A549 (cell line): ENCODE data around the gene TBL1X. TPM values are rescaled to one million over a fixed set of nuclear protein-coding genes. Genes with fewer than 3 reads are reported as not detected.

Experiments used
- ATAC-seq, 2 experiments: fragments of 200-7000 bp in 1 of 2; fragments of >200 bp in 1 of 2; cut with Nextera tagmentation in 1 of 2; cut with Tn5 transposase in 1 of 2; 3 replicates each; pipeline versions ENCODE4 v1.8.0 to v1.9.1; 2018 to 2020; ENCODE audit warnings: mild to moderate bottlenecking in 1 of 2, moderate library complexity in 1 of 2
- CTCF ChIA-PET: fragments of 300-600 bp; sonication (Branson Sonifier 250); formaldehyde crosslinking; extraction: SDS; loops from one replicate; lab custom pipeline; 2021; ENCODE audit warnings: antibody characterized with exemption, inconsistent platforms; lab: Yijun Ruan, JAX
- POLR2A ChIA-PET: fragments of 350-600 bp; formaldehyde crosslinking; extraction: SDS; loops from one replicate; lab custom pipeline; 2021; ENCODE audit warnings: antibody characterized with exemption, inconsistent platforms; lab: Yijun Ruan, JAX
- DNase-seq, 2 experiments: peaks; one replicate each; pipeline versions ENCODE4 v3.0.0 to v3.0.0-alpha.2; 2011 to 2016; ENCODE audit warnings: low read depth in 1 of 2, low spot score in 1 of 2
- FAIRE-seq: peaks from 2 replicates; lab custom pipeline; 2011; peaks lifted over from hg19 to GRCh38; lab: Jason Lieb, UNC
- H3K27ac ChIP-seq, 2 experiments: fragments of >200 bp; sonication (Bioruptor Twin); formaldehyde crosslinking; 3 replicates each; pipeline ENCODE4 v1.5.1; 2016 to 2017
- H3K4me1 ChIP-seq: fragments of >200 bp; sonication (Bioruptor Twin); formaldehyde crosslinking; 3 replicates; pipeline ENCODE4 v1.6.1; 2016
- H3K4me2 ChIP-seq: fragments of >200 bp; sonication (Bioruptor Twin); formaldehyde crosslinking; 3 replicates; pipeline ENCODE4 v1.6.1; 2016
- H3K4me3 ChIP-seq: fragments of >200 bp; sonication (Bioruptor Twin); formaldehyde crosslinking; 3 replicates; pipeline ENCODE4 v1.5.1; 2016
- H3K9me3 ChIP-seq: fragments of >200 bp; sonication (Bioruptor Twin); formaldehyde crosslinking; 3 replicates; pipeline ENCODE4 v1.6.1; 2016
- BCL3 ChIP-seq: fragments of >200 bp; sonication (Bioruptor Twin); formaldehyde crosslinking; IDR thresholded peaks from 3 replicates; pipeline ENCODE4 v1.6.1; 2016
- BHLHE40 ChIP-seq: IDR thresholded peaks from 2 replicates; pipeline ENCODE4 v1.6.1; 2012; ENCODE audit warnings: low read depth, low read length, inconsistent platforms
- CHD2 ChIP-seq: fragments of 150-350 bp; IDR thresholded peaks from 2 replicates; pipeline ENCODE4 v1.6.1; 2014; ENCODE audit warnings: low read length; ENCODE audit not compliant: partially characterized antibody
- E2F6 ChIP-seq: IDR thresholded peaks from 2 replicates; pipeline ENCODE4 v1.6.1; 2012; ENCODE audit warnings: low read depth, borderline replicate concordance
- ESRRA ChIP-seq: fragments of 150-350 bp; IDR thresholded peaks from 2 replicates; pipeline ENCODE4 v1.6.1; 2014; ENCODE audit warnings: mild to moderate bottlenecking, low read length, borderline replicate concordance
- FOSL2 ChIP-seq, 2 experiments: fragments of 450-650 bp in 1 of 2; fragments of >200 bp in 1 of 2; sonication (Bioruptor Twin) in 1 of 2; formaldehyde crosslinking; IDR thresholded peaks; 2 replicates each; pipeline versions ENCODE4 v1.5.0 to v1.6.1; 2016 to 2020; ENCODE audit warnings: mild to moderate bottlenecking in 1 of 2, moderate library complexity in 1 of 2
- HDAC2 ChIP-seq: fragments of 200-600 bp; sonication (generic); IDR thresholded peaks from 2 replicates; pipeline ENCODE4 v1.6.1; 2016
- HES2 ChIP-seq: fragments of >200 bp; sonication (Bioruptor Twin); formaldehyde crosslinking; IDR thresholded peaks from 2 replicates; pipeline ENCODE4 v1.6.1; 2016
- HMGXB4 ChIP-seq: fragments of 250-450 bp; sonication (Bioruptor Pico); IDR thresholded peaks from 2 replicates; pipeline ENCODE4 v1.5.0; 2021; ENCODE audit warnings: mild to moderate bottlenecking, moderate library complexity, borderline replicate concordance
- HOXA7 ChIP-seq: fragments of 250-450 bp; sonication (Bioruptor Pico); IDR thresholded peaks from 2 replicates; pipeline ENCODE4 v1.5.0; 2020; ENCODE audit warnings: mild to moderate bottlenecking, moderate library complexity
- HOXB5 ChIP-seq: fragments of 250-450 bp; sonication (Bioruptor Pico); IDR thresholded peaks from 2 replicates; pipeline ENCODE4 v1.5.0; 2020; ENCODE audit warnings: mild to moderate bottlenecking, moderate library complexity
- JUN ChIP-seq, 2 experiments: fragments of >200 bp; sonication (Bioruptor Twin); formaldehyde crosslinking; IDR thresholded peaks; 2 replicates in 1 of 2; 3 replicates in 1 of 2; pipeline ENCODE4 v1.6.1; 2016 to 2017
- JUNB ChIP-seq: fragments of >200 bp; sonication (Bioruptor Twin); formaldehyde crosslinking; IDR thresholded peaks from 2 replicates; pipeline ENCODE4 v1.6.1; 2016
- KDM1A ChIP-seq: fragments of 200-600 bp; sonication (generic); IDR thresholded peaks from 2 replicates; pipeline ENCODE4 v1.6.1; 2016; ENCODE audit warnings: low read depth, mild to moderate bottlenecking
- KDM5A ChIP-seq: fragments of 200-600 bp; sonication (generic); IDR thresholded peaks from 2 replicates; pipeline ENCODE4 v1.6.1; 2016; ENCODE audit warnings: antibody characterized with exemption, mild to moderate bottlenecking
- MAFK ChIP-seq: fragments of 450-650 bp; IDR thresholded peaks from 2 replicates; pipeline ENCODE4 v1.6.1; 2014; ENCODE audit not compliant: partially characterized antibody
- MAX ChIP-seq: IDR thresholded peaks from 2 replicates; pipeline ENCODE4 v1.6.1; 2012
- NPAS2 ChIP-seq: fragments of 250-450 bp; sonication (Bioruptor Pico); IDR thresholded peaks from 2 replicates; pipeline ENCODE4 v1.8.0; 2022; ENCODE audit warnings: mild to moderate bottlenecking, moderate library complexity, borderline replicate concordance
- NR3C1 ChIP-seq: fragments of >200 bp; sonication (Bioruptor Twin); formaldehyde crosslinking; IDR thresholded peaks from 3 replicates; pipeline ENCODE4 v1.6.1; 2017
- PHF8 ChIP-seq: fragments of 200-600 bp; sonication (generic); IDR thresholded peaks from 2 replicates; pipeline ENCODE4 v1.6.1; 2016; ENCODE audit warnings: low read depth, mild to moderate bottlenecking, antibody characterized with exemption, moderate library complexity, borderline replicate concordance
- POLR2AphosphoS2 ChIP-seq: conservative IDR thresholded peaks from 2 replicates; pipeline ENCODE4 v1.6.1; 2012; ENCODE audit warnings: low read length, improper control_type of control experiment, inconsistent platforms
- RAD21 ChIP-seq, 2 experiments: fragments of >200 bp in 1 of 2; sonication (Bioruptor Twin) in 1 of 2; formaldehyde crosslinking in 1 of 2; IDR thresholded peaks in 1 of 2; conservative IDR thresholded peaks in 1 of 2; 2 replicates in 1 of 2; 3 replicates in 1 of 2; pipeline ENCODE4 v1.6.1; 2012 to 2018; ENCODE audit warnings: inconsistent platforms in 1 of 2
- TP53 ChIP-seq: fragments of 250-450 bp; sonication (Bioruptor Pico); IDR thresholded peaks from 2 replicates; pipeline ENCODE4 v1.5.0; 2021; ENCODE audit warnings: mild to moderate bottlenecking, moderate library complexity
- ZC3H11A ChIP-seq: fragments of 450-650 bp; IDR thresholded peaks from 2 replicates; pipeline ENCODE4 v1.6.1; 2014; ENCODE audit warnings: antibody characterized with exemption, mild to moderate bottlenecking
- ZFP36 ChIP-seq: fragments of 450-650 bp; IDR thresholded peaks from 2 replicates; pipeline ENCODE4 v1.6.1; 2014; ENCODE audit warnings: borderline replicate concordance; ENCODE audit not compliant: partially characterized antibody
- ZSCAN20 ChIP-seq: fragments of 250-450 bp; sonication (Bioruptor Pico); IDR thresholded peaks from 2 replicates; pipeline ENCODE4 v1.8.0; 2022; ENCODE audit warnings: mild to moderate bottlenecking, moderate library complexity
- WGBS: methylation state at CpG from one replicate; pipeline ENCODE4 v1.1.6; 2017; ENCODE audit errors: missing lambda C conversion rate; 5-methylcytosine and 5-hydroxymethylcytosine counted together
- polyA plus RNA-seq, 4 experiments: library from polyadenylated mRNA; depleted of rRNA in 3 of 4; stranded (reverse); fragments of >200 nt; fragmentation: RNase III in 1 of 4; extraction: RNeasy Plus Mini Kit Qiagen cat#74134 plus additional on column Dnase treatment in 1 of 4; gene quantifications; 2 replicates in 3 of 4; 3 replicates in 1 of 4; pipeline ENCODE4 v1.2.3, GENCODE V29; 2011 to 2017
- TF ChIP-seq, protein P1 (sequence below): fragments of 450-650 bp; IDR thresholded peaks from 2 replicates; pipeline ENCODE4 v1.6.1; 2014; ENCODE audit warnings: antibody characterized with exemption
- TF ChIP-seq, protein P2 (sequence below): fragments of 150-350 bp; IDR thresholded peaks from 2 replicates; pipeline ENCODE4 v1.6.1; 2014; ENCODE audit warnings: low read depth, mild to moderate bottlenecking, low read length
- TF ChIP-seq, protein P3 (sequence below): IDR thresholded peaks from 2 replicates; pipeline ENCODE4 v1.6.1; 2012

The TBL1X gene
- polyA plus RNA-seq, 2 of the 4 experiments (the other 2 are of a cell fraction): 14.6 to 18.0 TPM

GRCh38 chrX:9710332-9710731 is 245.5 kb downstream of the TBL1X start:
- CTCF ChIA-PET: interaction anchor here (0.6 to 3.8 kb wide), 5 partner anchors 362 to 894 kb away, joined by 3 to 17 read pairs (median 4); no protein-coding TSS in a partner anchor

GRCh38 chrX:9717376-9717775 is 252.5 kb downstream of the TBL1X start:
- DNase-seq: no peak
- no peak for FAIRE-seq
- Histone ChIP-seq H3K27ac (no peak overlapping the region), H3K4me3 (no peak overlapping the region), H3K9me3 (0 out of 3 replicates have a peak, but pooled peaks cover under 1% of the 10 kb centered on the region), H3K4me1 (no peaks in the 10 kb centered on the region), H3K4me2 (no peak overlapping the region)
- ChIA-PET POLR2A (no interaction called here), CTCF (no interaction called here)
- 96% methylated on average over 21 of the region's 21 CpGs for WGBS
- ATAC-seq: no peak
- TF ChIP-seq JUNB (no peak), HDAC2 (no peak), PHF8 (no peak), MAFK (no peak), CHD2 (no peak), ZFP36 (no peak), NR3C1 (no peak), NPAS2 (CRISPR knock-in tag) (no peak), KDM1A (no peak), TP53 (CRISPR knock-in tag) (no peak), HES2 (no peak), FOSL2 (IDR thresholded peaks at IDR 0.05) (no peak), FOSL2 (CRISPR knock-in tag; IDR thresholded peaks at IDR 0.05) (no peak), ZSCAN20 (CRISPR knock-in tag) (no peak), HOXA7 (no peak), E2F6 (no peak)
- TF ChIP-seq, protein P1, sequence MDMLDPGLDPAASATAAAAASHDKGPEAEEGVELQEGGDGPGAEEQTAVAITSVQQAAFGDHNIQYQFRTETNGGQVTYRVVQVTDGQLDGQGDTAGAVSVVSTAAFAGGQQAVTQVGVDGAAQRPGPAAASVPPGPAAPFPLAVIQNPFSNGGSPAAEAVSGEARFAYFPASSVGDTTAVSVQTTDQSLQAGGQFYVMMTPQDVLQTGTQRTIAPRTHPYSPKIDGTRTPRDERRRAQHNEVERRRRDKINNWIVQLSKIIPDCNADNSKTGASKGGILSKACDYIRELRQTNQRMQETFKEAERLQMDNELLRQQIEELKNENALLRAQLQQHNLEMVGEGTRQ: no peak

More at GRCh38 chrX:9710332-9710731, 245.5 kb downstream of the TBL1X start:
- peaks cover under 1% of the 10 kb centered on the region; the same call in 2 of the 3 replicates for H3K9me3 ChIP-seq
- TF ChIP-seq MAX (no peak), JUN (IDR thresholded peaks at IDR 0.05) (no peak), BCL3 (no peak), JUNB (no peak), ZFP36 (no peak), KDM5A (no peak), HOXB5 (CRISPR knock-in tag) (no peak), HDAC2 (no peak), ESRRA (no peak), POLR2AphosphoS2 (no peak), BHLHE40 (no peak), ZC3H11A (no peak), HMGXB4 (no peak), RAD21 (conservative IDR thresholded peaks at IDR 0.05 in 1 of 2, IDR thresholded peaks at IDR 0.05 in 1 of 2) (no peak)
- TF ChIP-seq, protein P2, sequence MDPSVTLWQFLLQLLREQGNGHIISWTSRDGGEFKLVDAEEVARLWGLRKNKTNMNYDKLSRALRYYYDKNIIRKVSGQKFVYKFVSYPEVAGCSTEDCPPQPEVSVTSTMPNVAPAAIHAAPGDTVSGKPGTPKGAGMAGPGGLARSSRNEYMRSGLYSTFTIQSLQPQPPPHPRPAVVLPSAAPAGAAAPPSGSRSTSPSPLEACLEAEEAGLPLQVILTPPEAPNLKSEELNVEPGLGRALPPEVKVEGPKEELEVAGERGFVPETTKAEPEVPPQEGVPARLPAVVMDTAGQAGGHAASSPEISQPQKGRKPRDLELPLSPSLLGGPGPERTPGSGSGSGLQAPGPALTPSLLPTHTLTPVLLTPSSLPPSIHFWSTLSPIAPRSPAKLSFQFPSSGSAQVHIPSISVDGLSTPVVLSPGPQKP: no peak
- TF ChIP-seq, protein P3, sequence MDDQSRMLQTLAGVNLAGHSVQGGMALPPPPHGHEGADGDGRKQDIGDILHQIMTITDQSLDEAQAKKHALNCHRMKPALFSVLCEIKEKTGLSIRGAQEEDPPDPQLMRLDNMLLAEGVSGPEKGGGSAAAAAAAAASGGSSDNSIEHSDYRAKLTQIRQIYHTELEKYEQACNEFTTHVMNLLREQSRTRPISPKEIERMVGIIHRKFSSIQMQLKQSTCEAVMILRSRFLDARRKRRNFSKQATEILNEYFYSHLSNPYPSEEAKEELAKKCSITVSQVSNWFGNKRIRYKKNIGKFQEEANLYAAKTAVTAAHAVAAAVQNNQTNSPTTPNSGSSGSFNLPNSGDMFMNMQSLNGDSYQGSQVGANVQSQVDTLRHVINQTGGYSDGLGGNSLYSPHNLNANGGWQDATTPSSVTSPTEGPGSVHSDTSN: no peak
- H3K4me1 ChIP-seq: no peaks in the 10 kb centered on the region
- peak; percentile 18 for FAIRE-seq
- WGBS: 76% methylated on average over 8 of the region's 8 CpGs
- POLR2A ChIA-PET: no interaction called here
- ATAC-seq: no peak
- H3K4me3 ChIP-seq: no peak overlapping the region
- no peak overlapping the region for H3K4me2 ChIP-seq
- H3K27ac ChIP-seq: no peak overlapping the region
- no peak for DNase-seq
